HG02943 (cell line): ENCODE results near the gene MGMT.

ENCODE experiments used
- ATAC-seq: cut with Tn5 transposase; IDR thresholded peaks from one replicate; pipeline ENCODE4 v1.9.1; 2021; ENCODE audit warnings: mild to moderate bottlenecking, low read depth, moderate library complexity; ENCODE audit not compliant: unreplicated experiment

Gene MGMT

GRCh38 chr10:129744134-129745111 lies 277.4 kb downstream of the MGMT start:
- no peak for ATAC-seq

GRCh38 chr10:129745186-129745750 lies 278.2 kb downstream of the MGMT start:
- ATAC-seq = no peak

- ATAC-seq = no peak
Observed at GRCh38 chr10:129754211-129755050, 287.4 kb downstream of the MGMT start.

GRCh38 chr10:129755158-129755591 lies 288.1 kb downstream of the MGMT start:
- no peak for ATAC-seq

GRCh38 chr10:129755621-129756020 lies 288.6 kb downstream of the MGMT start:
- no peak for ATAC-seq

GRCh38 chr10:129756912-129757901 lies 290.2 kb downstream of the MGMT start:
- no peak for ATAC-seq

GRCh38 chr10:129758207-129759021 lies 291.4 kb downstream of the MGMT start:
- ATAC-seq = no peak

- no peak for ATAC-seq
Observed at GRCh38 chr10:129759214-129760002, 292.4 kb downstream of the MGMT start.

- ATAC-seq = no peak
Observed at GRCh38 chr10:129760003-129760315, 292.9 kb downstream of the MGMT start.

GRCh38 chr10:129760416-129760815 lies 293.4 kb downstream of the MGMT start:
- no peak for ATAC-seq

GRCh38 chr10:129761197-129761972 lies 294.3 kb downstream of the MGMT start:
- no peak for ATAC-seq

GRCh38 chr10:129761981-129762956 lies 295.2 kb downstream of the MGMT start:
- no peak for ATAC-seq

GRCh38 chr10:129764011-129764900 lies 297.2 kb downstream of the MGMT start:
- ATAC-seq = no peak

- no peak for ATAC-seq
Observed at GRCh38 chr10:129764901-129765663, 298.0 kb downstream of the MGMT start.
